Pons (tissue), 1 donor: ENCODE results near the gene MOAP1.
"Not testable (repeated sequence)": the region's sequence is repeated elsewhere in the genome, so short reads cannot be mapped to it uniquely, and the experiment has no call there.

ENCODE experiments used
- DNase-seq: peaks from one replicate; pipeline ENCODE4 v3.0.0-alpha.2; 2016; ENCODE audit warnings: low spot score

The MOAP1 gene

GRCh38 chr14:93185349-93185720, 638 bp upstream of the MOAP1 start:
- peak; percentile 48 for DNase-seq

- DNase-seq, result no peak
These were observed 940 bp downstream of the MOAP1 start for GRCh38 chr14:93183596-93184317.

- no peak for DNase-seq
These were observed 9.2 kb downstream of the MOAP1 start for GRCh38 chr14:93175492-93175891.

GRCh38 chr14:93174731-93175130, 10.0 kb downstream of the MOAP1 start:
- DNase-seq, result not testable (repeated sequence)

- no peak for DNase-seq
These were observed 10.7 kb downstream of the MOAP1 start for GRCh38 chr14:93173943-93174395.

- no peak for DNase-seq
These were observed 13.3 kb downstream of the MOAP1 start for GRCh38 chr14:93171376-93171775.

- not testable (repeated sequence) for DNase-seq
These were observed 14.6 kb downstream of the MOAP1 start for GRCh38 chr14:93170141-93170540.

GRCh38 chr14:93169619-93170018, 15.1 kb downstream of the MOAP1 start:
- DNase-seq, result not testable (repeated sequence)

- DNase-seq, result not testable (repeated sequence)
These were observed 16.1 kb downstream of the MOAP1 start for GRCh38 chr14:93168610-93169009.

- DNase-seq, result not testable (repeated sequence)
These were observed 19.1 kb downstream of the MOAP1 start for GRCh38 chr14:93165271-93166265.

- DNase-seq, result no peak
These were observed 21.1 kb downstream of the MOAP1 start for GRCh38 chr14:93163564-93163963.

- DNase-seq, result no peak
These were observed 23.2 kb downstream of the MOAP1 start for GRCh38 chr14:93161411-93161940.

- no peak for DNase-seq
These were observed 24.3 kb downstream of the MOAP1 start for GRCh38 chr14:93160353-93160801.

GRCh38 chr14:93159625-93160352, 24.9 kb downstream of the MOAP1 start:
- DNase-seq, result not testable (repeated sequence)

- not testable (repeated sequence) for DNase-seq
These were observed 26.3 kb downstream of the MOAP1 start for GRCh38 chr14:93158349-93158748.

GRCh38 chr14:93156693-93157369, 27.9 kb downstream of the MOAP1 start:
- no peak for DNase-seq

- DNase-seq, result no peak
These were observed 29.0 kb downstream of the MOAP1 start for GRCh38 chr14:93155667-93156066.

GRCh38 chr14:93153121-93153520, 31.6 kb downstream of the MOAP1 start:
- no peak for DNase-seq

- DNase-seq, result peak; percentile 36
These were observed 34.2 kb downstream of the MOAP1 start for GRCh38 chr14:93150227-93151208.

GRCh38 chr14:93148979-93149378, 35.7 kb downstream of the MOAP1 start:
- DNase-seq, result no peak
